Breast epithelium (tissue), 4 donors: ENCODE data around the gene ITGA6. TPM values are rescaled to one million over a fixed set of nuclear protein-coding genes. Genes with fewer than 3 reads are reported as not detected.

Experiments used
- DNase-seq, 2 donors: peaks; one replicate each; pipeline ENCODE4 v3.0.0-alpha.2; 2019; ENCODE audit warnings: low spot score in 2 of 2
- H3K27ac ChIP-seq, 2 donors: fragments of 200-600 bp; sonication (generic) in 1 of 2; one replicate each; pipeline ENCODE4 v1.5.1; 2016 to 2019; ENCODE audit warnings: mild to moderate bottlenecking in 1 of 2
- H3K27me3 ChIP-seq, 2 donors: fragments of 200-600 bp; sonication (generic) in 1 of 2; one replicate each; pipeline versions ENCODE4 v1.5.1 to v1.6.0; 2017 to 2019; ENCODE audit warnings: control low read depth in 1 of 2, mild to moderate bottlenecking in 1 of 2
- H3K36me3 ChIP-seq: fragments of 200-600 bp; one replicate; pipeline ENCODE4 v1.5.1; 2019
- H3K4me1 ChIP-seq, 2 donors: fragments of 200-600 bp; sonication (generic); one replicate each; pipeline ENCODE4 v1.5.1; 2016 to 2019; ENCODE audit warnings: control low read depth in 1 of 2
- H3K4me3 ChIP-seq, 3 donors: fragments of 200-600 bp; sonication (generic); 1 replicate in 2 of 3; 2 replicates in 1 of 3; pipeline ENCODE4 v1.5.1; 2016 to 2019; ENCODE audit warnings: mild to moderate bottlenecking in 3 of 3, moderate library complexity in 2 of 3
- H3K9me3 ChIP-seq, 2 donors: fragments of 200-600 bp; sonication (generic) in 1 of 2; one replicate each; pipeline ENCODE4 v1.5.1; 2016 to 2019; ENCODE audit warnings: control low read depth in 1 of 2
- POLR2A ChIP-seq: fragments of 450-650 bp; IDR thresholded peaks from one replicate; pipeline ENCODE4 v1.6.1; 2016; ENCODE audit warnings: antibody characterized with exemption, mild to moderate bottlenecking, moderate library complexity
- POLR2AphosphoS5 ChIP-seq, 3 donors: sonication (generic); formaldehyde crosslinking; IDR thresholded peaks; one replicate each; pipeline ENCODE4 v1.6.1; 2017; ENCODE audit warnings: antibody characterized with exemption in 3 of 3
- intact Hi-C: fragments of 100-400 bp; cut with DNase I; formaldehyde crosslinking; loops from one replicate; pipeline ENCODE4 v1.15.1; 2023; ENCODE audit warnings: low total_unique reads
- total RNA-seq, 3 donors: library from RNA; depleted of rRNA; stranded (reverse); fragments of >200 nt; gene quantifications; one replicate each; pipeline ENCODE4 v1.1.0, GENCODE V29; 2016
- TF ChIP-seq, protein P1 (sequence below), 3 donors: fragments of 450-650 bp; IDR thresholded peaks; one replicate each; pipeline ENCODE4 v1.5.1; 2016 to 2017; ENCODE audit warnings: antibody characterized with exemption in 3 of 3, mild to moderate bottlenecking in 3 of 3, moderate library complexity in 3 of 3

ITGA6 gene
- total RNA-seq, 3 donors from 2014 or later = 45.9 to 99.5 (median 93.1) TPM

DNA sequence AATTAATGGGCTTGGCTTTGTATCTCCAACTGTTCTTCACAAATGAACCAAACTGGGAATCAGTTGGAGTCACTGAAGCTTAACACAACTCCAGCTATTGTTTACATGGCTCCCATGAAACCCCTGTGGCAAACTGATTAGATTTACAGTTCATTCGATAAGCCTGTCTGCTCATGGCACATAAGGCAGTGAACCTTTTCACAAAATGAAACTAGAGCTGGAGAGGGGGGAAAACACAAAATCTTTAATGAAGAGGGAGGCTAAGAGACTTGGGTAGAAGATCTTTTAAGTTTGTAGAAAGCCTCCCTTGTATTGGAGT lies 11.6 kb upstream of the ITGA6 start:
- Histone ChIP-seq H3K36me3 (no peaks in the 10 kb centered on the region), H3K27ac (no peak overlapping the region), H3K4me1 (no peaks in the 10 kb centered on the region), H3K9me3 (no peaks in the 10 kb centered on the region), H3K27me3 (no peaks in the 10 kb centered on the region), H3K4me3 (no peak overlapping the region)
- TF ChIP-seq POLR2AphosphoS5 (IDR thresholded peaks at IDR 0.05) (no peak), POLR2A (no peak)
- TF ChIP-seq, protein P1, sequence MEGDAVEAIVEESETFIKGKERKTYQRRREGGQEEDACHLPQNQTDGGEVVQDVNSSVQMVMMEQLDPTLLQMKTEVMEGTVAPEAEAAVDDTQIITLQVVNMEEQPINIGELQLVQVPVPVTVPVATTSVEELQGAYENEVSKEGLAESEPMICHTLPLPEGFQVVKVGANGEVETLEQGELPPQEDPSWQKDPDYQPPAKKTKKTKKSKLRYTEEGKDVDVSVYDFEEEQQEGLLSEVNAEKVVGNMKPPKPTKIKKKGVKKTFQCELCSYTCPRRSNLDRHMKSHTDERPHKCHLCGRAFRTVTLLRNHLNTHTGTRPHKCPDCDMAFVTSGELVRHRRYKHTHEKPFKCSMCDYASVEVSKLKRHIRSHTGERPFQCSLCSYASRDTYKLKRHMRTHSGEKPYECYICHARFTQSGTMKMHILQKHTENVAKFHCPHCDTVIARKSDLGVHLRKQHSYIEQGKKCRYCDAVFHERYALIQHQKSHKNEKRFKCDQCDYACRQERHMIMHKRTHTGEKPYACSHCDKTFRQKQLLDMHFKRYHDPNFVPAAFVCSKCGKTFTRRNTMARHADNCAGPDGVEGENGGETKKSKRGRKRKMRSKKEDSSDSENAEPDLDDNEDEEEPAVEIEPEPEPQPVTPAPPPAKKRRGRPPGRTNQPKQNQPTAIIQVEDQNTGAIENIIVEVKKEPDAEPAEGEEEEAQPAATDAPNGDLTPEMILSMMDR (IDR thresholded peaks at IDR 0.05) = no peak
- DNase-seq = no peak
- intact Hi-C loops = no loop called here

DNA sequence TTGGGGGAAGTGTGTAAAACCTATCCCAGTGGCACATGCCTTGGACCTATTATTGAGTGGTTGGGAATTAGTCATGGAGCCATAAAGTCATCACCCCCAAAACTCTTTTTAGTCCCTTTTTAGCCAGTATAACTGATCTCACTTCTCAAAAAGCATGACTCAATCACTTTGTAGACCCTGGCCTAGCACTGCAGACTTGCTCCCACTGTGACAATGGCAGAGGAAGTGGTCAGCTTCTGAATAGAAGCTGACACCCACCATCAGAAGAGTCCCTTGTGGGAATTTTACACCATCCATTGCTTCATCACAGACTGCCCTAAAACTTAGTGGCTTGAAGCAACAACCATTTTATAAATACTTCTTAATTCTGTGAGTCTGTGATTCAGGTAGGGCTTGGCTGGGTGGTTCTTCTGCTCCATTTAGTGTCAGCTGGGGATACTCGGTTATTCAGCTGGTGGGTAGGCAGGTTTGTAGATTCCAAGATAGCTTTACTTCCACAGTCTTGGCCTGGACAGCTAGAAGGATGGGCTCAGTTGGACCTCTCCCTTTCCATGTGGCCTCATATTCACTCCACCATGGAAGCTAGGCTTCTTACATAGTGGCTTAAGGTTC lies 10.8 kb upstream of the ITGA6 start:
- intact Hi-C loops = no loop called here
- TF ChIP-seq, protein P1 (IDR thresholded peaks at IDR 0.05) = no peak
- TF ChIP-seq POLR2AphosphoS5 (IDR thresholded peaks at IDR 0.05) (no peak), POLR2A (no peak)
- no peaks in the 10 kb centered on the region for H3K36me3 ChIP-seq
- no peaks in the 10 kb centered on the region for H3K9me3 ChIP-seq
- no peak overlapping the region for H3K27ac ChIP-seq
- DNase-seq = no peak
- H3K27me3 ChIP-seq = no peaks in the 10 kb centered on the region
- no peak overlapping the region for H3K4me3 ChIP-seq
- no peaks in the 10 kb centered on the region for H3K4me1 ChIP-seq

DNA sequence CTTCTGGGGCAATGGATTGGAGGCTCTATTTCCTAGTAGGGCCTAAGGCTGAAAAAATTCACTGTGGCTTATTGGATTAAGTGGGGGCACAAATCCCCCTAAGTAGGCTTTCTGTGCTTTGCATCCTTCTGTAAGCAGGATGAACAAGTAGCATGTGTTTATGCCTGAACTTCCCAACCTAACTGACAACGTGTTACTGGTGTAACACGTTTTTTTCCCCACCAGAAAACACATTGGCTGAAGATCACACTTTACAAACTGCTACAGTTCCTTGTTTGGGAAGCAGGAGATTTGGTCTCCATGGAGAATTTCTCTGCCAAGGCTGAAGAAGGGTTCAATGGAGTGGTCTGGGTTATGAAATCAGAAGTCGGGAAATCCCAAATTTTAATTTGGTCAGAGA lies 7.2 kb upstream of the ITGA6 start:
- H3K27ac ChIP-seq = no peak overlapping the region
- H3K27me3 ChIP-seq = no peaks in the 10 kb centered on the region
- no peak overlapping the region for H3K4me3 ChIP-seq
- no peak for DNase-seq
- TF ChIP-seq POLR2A = no peak
- TF ChIP-seq, protein P1 (IDR thresholded peaks at IDR 0.05) = no peak
- TF ChIP-seq POLR2AphosphoS5 (IDR thresholded peaks at IDR 0.05) = no peak
- intact Hi-C loops = no loop called here
- H3K36me3 ChIP-seq = no peaks in the 10 kb centered on the region
- H3K4me1 ChIP-seq = no peaks in the 10 kb centered on the region
- no peaks in the 10 kb centered on the region for H3K9me3 ChIP-seq

DNA sequence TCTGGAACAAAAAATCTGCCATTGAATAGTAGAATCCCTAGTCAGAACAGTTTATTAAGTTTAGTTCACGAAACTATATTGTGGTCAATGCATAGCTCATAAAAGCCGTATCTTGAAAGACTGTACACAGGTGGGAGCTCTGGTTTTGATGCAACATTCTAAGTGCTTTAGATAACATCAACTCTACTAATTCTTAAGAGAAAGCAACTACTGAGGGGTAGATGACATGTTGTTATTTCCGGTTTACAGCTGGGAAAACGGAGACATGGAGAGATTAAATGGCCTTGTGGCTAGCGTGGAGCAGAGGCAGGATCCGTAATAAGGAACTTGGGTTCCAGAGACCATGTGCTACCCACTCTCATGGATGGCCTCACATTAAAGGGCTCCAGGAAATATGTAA lies 4.2 kb upstream of the ITGA6 start:
- no peak overlapping the region for H3K27ac ChIP-seq
- no peak for DNase-seq
- H3K4me1 ChIP-seq = no peaks in the 10 kb centered on the region
- intact Hi-C loops = no loop called here
- H3K27me3 ChIP-seq = no peaks in the 10 kb centered on the region
- H3K4me3 ChIP-seq = no peak overlapping the region
- H3K9me3 ChIP-seq = no peaks in the 10 kb centered on the region
- no peaks in the 10 kb centered on the region for H3K36me3 ChIP-seq
- no peak for TF ChIP-seq POLR2AphosphoS5 (IDR thresholded peaks at IDR 0.05)
- TF ChIP-seq, protein P1 (IDR thresholded peaks at IDR 0.05) = no peak
- no peak for TF ChIP-seq POLR2A

DNA sequence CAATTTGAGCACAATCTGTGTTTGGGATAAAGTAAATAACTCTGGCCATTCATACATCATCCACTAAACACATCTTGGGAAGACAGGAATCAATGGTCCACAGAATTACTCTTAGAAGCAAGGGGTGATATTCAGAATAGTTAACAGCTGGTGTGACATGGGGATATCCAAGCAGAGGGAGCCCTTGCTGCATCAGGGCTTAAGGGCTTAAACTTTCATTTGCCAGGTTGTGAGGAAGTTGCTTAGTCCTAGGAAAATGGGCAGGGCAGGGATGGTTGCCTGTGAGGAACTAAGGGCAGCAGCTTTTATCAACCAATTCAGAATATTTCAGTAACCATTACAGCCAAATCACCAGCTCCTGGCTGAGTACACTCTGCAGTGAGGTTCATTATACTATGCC lies 2.0 kb upstream of the ITGA6 start:
- Histone ChIP-seq H3K27me3 (no peaks in the 10 kb centered on the region), H3K4me3 (no peak overlapping the region), H3K9me3 (no peaks in the 10 kb centered on the region), H3K36me3 (no peaks in the 10 kb centered on the region), H3K4me1 (no peaks in the 10 kb centered on the region), H3K27ac (no peak overlapping the region)
- intact Hi-C loops = no loop called here
- TF ChIP-seq POLR2AphosphoS5 (IDR thresholded peaks at IDR 0.05) (no peak), POLR2A (no peak)
- TF ChIP-seq, protein P1 (IDR thresholded peaks at IDR 0.05) = no peak
- no peak for DNase-seq
